ENCODE data around the gene WDR93.
"Not testable (repeated sequence)": the region's sequence is repeated elsewhere in the genome, so short reads cannot be mapped to it uniquely, and the experiment has no call there.

Gene WDR93

GRCh38 chr15:89686522-89686921 is 4.1 kb upstream of the WDR93 start:
- DNase-seq, result no peak

GRCh38 chr15:89689930-89690275 is 708 bp upstream of the WDR93 start:
- DNase-seq, result not testable (repeated sequence)

DNA sequence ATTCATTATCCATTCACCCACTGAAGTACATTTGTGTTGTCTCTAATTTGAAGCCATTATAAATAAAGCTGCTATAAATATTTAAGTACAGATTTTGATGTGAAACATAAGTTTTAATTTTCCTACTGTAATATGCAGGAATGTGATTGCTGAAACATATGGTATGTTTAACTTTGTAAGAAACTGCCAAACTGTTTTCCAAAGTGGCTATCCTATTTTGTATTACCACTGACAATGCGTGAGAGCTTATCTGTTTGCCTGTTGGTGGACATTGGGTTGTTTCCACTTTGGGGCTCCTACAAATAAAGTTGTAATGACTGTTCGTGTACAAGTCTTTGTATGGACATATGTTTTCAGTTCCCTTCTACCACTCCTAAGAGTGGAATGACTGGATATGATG is 2.5 kb downstream of the WDR93 start:
- no peak for DNase-seq

- DNase-seq, result no peak
Measured at GRCh38 chr15:89693696-89694095, 3.1 kb downstream of the WDR93 start.

GRCh38 chr15:89695198-89695597 is 4.6 kb downstream of the WDR93 start:
- DNase-seq, result no peak

GRCh38 chr15:89704411-89704810 is 13.8 kb downstream of the WDR93 start:
- no peak for DNase-seq

DNA sequence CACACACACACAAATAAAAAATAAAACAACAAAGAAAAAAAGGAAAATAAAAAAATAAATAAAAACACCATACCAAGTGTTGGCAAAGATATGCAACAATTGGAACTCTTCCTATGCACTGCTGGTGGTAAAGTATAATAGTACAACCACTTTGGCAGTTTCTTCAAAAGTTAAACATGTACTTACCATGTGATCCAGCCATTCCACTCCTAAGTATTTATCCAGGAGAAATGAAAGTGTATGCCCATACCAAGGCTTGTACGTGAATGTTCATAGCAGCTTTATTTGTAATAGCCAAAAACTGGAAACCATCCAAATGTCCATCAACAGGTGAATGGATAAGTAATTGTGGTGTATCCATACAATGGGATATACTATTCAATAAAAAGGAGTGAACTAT is 17.0 kb downstream of the WDR93 start:
- DNase-seq, result no peak

GRCh38 chr15:89714775-89715174 is 24.2 kb downstream of the WDR93 start:
- DNase-seq, result no peak

- DNase-seq, result no peak
Measured at GRCh38 chr15:89723031-89723430, 32.4 kb downstream of the WDR93 start.

GRCh38 chr15:89724621-89725020 is 34.0 kb downstream of the WDR93 start:
- DNase-seq, result no peak

DNA sequence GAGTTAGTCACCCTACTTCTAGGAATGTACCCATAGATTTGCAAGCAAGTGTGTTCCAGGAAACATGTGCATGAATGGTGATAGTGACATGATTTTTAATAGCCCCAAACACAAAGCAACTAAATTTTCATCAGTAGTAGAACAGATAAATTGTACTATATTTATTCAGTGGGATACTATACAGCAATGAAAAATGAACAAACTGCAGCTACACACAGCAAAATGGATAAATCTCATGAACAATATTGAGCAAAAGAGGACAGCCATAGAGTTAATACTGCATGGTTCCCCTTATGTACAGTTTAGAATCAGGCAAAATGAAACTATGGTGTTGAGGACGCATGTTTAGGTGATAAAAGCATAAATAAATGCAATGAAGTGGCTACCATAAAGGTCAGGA is 34.5 kb downstream of the WDR93 start:
- no peak for DNase-seq

- DNase-seq, result no peak
Measured at GRCh38 chr15:89728254-89728653, 37.6 kb downstream of the WDR93 start.

GRCh38 chr15:89731275-89731674 is 40.7 kb downstream of the WDR93 start:
- DNase-seq, result no peak

DNA sequence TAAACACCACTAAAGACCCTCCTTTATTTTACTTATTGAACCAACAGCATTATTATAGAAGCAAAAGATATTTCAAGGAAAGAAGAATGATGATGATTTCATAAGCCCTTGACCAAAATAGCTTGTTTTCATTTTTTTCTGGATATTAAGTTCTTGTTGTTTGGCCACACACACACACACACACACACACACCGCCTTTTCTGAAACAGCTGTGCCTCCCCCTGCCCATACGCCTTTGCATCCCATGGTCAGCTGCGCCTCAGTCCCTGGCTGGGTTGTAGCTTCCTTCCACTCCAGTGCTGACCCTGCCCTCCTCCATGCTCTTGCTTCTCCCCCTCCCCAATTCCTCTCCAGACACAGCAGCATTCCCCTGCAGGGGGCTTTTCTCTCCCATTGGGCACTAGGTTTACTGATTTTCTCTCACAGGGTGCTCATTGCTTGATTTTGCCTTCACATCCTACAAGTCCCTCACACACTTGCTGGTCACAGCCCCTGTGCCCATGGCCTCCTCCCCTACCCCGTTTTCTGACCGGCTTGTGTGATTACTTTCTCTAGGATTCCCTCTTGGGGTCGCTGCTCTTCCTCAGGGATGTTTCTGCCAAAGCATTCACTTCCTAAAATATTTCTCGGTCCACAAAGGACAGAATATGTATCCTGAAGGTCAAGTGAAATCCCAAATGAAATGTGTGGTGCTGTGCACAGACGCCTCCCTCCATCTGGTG is 42.0 kb downstream of the WDR93 start:
- no peak for DNase-seq

DNA sequence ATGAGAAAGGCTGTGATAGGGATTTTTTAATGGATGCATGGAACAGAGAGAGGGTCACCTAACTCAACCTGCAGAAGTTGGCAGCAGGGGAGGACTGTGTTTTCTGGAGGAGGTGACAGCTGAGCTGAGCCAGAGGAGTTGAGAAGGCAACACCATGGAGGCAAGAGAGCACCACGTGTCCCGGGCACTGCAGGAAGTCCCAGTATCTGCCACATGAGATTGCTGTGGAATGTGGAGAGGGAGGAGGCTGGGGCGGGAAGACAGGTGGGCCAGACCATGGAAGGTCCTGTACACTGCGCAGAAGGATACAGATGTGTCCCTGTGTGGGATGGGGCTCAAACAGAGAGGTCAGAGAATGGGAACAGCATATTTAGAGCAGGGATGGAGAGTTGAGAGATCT is 45.2 kb downstream of the WDR93 start:
- no peak for DNase-seq

DNA sequence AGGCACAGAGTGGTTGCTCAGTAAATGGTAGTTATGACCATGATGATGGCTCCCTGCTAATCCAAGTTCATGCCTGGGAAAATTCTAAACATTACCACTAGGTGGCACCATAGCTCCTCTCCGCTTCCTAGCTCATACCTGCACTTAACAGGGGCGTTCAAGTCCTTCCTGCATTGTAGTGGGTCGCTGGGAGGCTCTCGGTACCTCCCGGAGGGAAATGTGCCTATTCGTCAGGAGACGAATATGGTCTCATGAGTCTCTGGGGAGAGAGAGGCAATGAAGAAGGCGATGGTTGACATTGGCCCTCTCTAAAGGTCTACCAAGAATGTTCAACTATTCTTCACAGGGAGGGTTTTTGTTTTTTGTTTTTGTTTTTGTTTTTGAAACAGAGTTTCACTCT is 49.5 kb downstream of the WDR93 start:
- DNase-seq, result peak; percentile 56

- no peak for DNase-seq
Measured at GRCh38 chr15:89743011-89743410, 52.4 kb downstream of the WDR93 start.

DNA sequence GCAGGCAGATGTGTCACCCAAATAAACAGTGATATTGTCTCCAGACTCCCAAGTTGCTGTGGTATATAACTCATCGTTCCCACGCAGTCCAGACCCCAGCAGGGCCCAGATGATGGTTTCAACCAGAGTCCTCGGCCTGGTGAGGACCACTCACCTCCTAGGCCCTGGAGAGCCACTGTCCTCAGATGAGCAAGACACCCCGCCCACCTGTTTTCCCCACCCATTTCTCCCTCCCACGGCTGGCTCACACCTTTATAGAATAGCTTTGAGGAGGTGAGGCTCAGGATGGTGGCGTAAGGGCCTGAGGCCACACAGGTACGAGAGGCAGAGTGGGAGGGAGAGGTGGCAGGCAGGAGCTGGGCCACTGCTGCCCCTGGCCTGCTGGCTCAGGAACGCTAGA is 53.0 kb downstream of the WDR93 start:
- DNase-seq, result no peak

GRCh38 chr15:89745131-89745530 is 54.5 kb downstream of the WDR93 start:
- no peak for DNase-seq

GRCh38 chr15:89745768-89746167 is 55.2 kb downstream of the WDR93 start:
- DNase-seq, result no peak

DNA sequence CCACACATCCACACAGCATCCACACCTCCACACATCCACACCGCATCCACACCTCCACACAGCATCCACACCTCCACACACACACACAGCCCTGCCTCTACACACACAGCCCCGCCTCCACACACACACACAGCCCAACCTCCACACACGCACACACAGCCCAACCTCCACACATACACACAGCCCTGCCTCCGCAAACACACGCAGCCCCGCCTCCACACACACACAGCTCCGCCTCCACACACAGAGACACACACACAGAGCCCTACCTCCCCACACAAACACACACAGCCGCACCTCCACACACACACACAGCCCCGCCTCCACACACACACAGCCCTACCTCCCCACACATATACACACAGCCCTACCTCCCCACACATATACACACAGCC is 55.8 kb downstream of the WDR93 start:
- DNase-seq, result no peak

- DNase-seq, result no peak
Measured at GRCh38 chr15:89747708-89748682, 57.4 kb downstream of the WDR93 start.

DNA sequence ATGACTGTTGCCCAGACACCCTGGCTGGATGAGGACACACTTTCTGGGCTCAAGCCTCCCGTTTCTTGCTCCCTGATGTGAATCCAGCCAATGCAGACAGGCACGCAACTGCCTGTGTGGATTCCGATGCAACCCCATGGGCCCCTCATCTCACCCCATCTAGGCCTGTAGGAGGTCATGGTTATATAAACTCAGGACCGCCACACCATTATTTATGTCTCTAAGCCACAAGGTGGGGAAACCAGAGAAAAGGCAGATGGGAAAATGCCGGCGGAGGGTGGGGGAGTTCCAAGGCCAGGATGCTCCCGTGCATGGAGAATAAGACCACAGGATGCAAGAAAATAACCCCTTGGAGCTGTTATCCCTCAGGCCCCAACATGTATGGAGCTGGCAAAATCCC is 58.4 kb downstream of the WDR93 start:
- DNase-seq, result no peak

DNA sequence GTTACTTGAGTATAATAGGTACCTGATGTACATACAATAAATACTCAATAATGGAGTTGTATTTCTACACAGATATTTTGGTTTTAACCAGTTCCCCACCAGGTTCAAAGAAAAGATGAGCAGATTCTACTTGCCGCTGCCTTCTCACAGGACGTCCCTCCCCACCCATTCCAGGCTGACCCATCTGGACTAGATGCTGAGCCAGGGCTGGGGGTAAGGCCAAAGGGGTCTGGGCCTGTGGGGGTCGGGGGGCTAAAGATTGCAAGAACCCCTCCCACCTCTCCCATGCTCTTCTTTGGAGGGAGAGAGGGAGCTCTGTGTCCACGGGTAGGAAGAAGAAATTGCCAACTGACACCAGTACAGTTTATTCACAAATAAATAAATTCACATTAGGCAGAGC is 58.9 kb downstream of the WDR93 start:
- DNase-seq, result no peak
